ENCODE results near the gene SLC30A2. TPM values are rescaled to one million over a fixed set of nuclear protein-coding genes. Genes with fewer than 3 reads are reported as not detected.

Gene SLC30A2
- total and polyA plus RNA-seq, 9 of the 15 experiments (the other 6 are each of a cell fraction or from before 2014, with no cell fraction given): 0.01 to 0.18 (median 0.06) TPM; not detected in 3

DNA sequence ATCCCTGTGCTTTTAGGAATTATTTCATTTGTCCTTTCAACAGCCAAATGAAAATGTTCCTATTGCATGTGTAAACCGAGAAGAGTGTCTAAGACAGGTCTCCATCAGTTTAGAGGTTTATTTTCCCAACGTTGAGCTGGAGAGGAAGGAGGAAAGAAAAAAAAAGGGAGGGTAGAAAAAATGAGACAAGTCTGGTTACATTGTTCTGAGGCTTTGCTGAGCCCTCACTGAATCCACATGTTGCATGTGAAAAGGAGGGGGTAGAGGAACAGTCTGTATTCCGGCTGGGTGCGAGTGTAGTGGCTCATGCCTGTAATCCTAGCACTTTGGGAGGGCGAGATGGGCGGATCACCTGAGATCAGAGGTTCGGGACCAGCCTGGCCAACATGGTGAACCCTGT lies 46.5 kb upstream of the SLC30A2 start (continued):
- TF ChIP-seq, protein P1, sequence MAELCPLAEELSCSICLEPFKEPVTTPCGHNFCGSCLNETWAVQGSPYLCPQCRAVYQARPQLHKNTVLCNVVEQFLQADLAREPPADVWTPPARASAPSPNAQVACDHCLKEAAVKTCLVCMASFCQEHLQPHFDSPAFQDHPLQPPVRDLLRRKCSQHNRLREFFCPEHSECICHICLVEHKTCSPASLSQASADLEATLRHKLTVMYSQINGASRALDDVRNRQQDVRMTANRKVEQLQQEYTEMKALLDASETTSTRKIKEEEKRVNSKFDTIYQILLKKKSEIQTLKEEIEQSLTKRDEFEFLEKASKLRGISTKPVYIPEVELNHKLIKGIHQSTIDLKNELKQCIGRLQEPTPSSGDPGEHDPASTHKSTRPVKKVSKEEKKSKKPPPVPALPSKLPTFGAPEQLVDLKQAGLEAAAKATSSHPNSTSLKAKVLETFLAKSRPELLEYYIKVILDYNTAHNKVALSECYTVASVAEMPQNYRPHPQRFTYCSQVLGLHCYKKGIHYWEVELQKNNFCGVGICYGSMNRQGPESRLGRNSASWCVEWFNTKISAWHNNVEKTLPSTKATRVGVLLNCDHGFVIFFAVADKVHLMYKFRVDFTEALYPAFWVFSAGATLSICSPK (IDR thresholded peaks at IDR 0.05; ENCODE audit: borderline replicate concordance): no peak
- no peak for TF ChIP-seq RNF2 (IDR thresholded peaks at IDR 0.05)
- TF ChIP-seq LCOR (CRISPR knock-in tag; IDR thresholded peaks at IDR 0.05): no peak
- TF ChIP-seq IFI16 (CRISPR knock-in tag; IDR thresholded peaks at IDR 0.05): no peak
- TF ChIP-seq, protein P2, sequence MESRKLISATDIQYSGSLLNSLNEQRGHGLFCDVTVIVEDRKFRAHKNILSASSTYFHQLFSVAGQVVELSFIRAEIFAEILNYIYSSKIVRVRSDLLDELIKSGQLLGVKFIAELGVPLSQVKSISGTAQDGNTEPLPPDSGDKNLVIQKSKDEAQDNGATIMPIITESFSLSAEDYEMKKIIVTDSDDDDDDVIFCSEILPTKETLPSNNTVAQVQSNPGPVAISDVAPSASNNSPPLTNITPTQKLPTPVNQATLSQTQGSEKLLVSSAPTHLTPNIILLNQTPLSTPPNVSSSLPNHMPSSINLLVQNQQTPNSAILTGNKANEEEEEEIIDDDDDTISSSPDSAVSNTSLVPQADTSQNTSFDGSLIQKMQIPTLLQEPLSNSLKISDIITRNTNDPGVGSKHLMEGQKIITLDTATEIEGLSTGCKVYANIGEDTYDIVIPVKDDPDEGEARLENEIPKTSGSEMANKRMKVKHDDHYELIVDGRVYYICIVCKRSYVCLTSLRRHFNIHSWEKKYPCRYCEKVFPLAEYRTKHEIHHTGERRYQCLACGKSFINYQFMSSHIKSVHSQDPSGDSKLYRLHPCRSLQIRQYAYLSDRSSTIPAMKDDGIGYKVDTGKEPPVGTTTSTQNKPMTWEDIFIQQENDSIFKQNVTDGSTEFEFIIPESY (CRISPR knock-in tag; IDR thresholded peaks at IDR 0.05): no peak
- TF ChIP-seq NUFIP1 (IDR thresholded peaks at IDR 0.05; ENCODE audit: partially characterized antibody): no peak

DNA sequence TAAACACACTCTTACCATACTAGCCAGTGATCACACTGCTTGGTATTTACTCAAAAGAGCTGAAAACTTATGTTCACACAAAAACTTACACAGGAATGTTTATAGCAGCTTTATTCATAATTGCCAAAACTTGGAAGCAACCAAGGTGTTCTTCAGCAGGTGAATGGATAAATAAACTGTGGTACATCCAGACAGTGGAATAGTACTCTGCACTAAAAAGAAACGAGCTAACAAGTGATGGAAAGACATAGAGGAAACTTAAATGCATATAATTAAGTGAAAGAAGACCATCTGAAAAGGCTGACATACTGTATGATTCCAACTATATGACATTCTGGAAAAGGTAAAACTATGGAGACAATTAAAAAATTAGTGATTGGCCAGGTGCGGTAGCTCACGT lies 45.0 kb upstream of the SLC30A2 start:
- H3K9me3 ChIP-seq (replicated peaks; ENCODE audit: control insufficient read depth, insufficient read depth, low read depth, low read length): no peaks in the 10 kb centered on the region
- 0 out of 2 replicates have a peak overlapping the region, but pooled peaks have one; percentile 38 for H2AFZ ChIP-seq (ENCODE audit: low read depth, low read length)
- TF ChIP-seq, protein P3, sequence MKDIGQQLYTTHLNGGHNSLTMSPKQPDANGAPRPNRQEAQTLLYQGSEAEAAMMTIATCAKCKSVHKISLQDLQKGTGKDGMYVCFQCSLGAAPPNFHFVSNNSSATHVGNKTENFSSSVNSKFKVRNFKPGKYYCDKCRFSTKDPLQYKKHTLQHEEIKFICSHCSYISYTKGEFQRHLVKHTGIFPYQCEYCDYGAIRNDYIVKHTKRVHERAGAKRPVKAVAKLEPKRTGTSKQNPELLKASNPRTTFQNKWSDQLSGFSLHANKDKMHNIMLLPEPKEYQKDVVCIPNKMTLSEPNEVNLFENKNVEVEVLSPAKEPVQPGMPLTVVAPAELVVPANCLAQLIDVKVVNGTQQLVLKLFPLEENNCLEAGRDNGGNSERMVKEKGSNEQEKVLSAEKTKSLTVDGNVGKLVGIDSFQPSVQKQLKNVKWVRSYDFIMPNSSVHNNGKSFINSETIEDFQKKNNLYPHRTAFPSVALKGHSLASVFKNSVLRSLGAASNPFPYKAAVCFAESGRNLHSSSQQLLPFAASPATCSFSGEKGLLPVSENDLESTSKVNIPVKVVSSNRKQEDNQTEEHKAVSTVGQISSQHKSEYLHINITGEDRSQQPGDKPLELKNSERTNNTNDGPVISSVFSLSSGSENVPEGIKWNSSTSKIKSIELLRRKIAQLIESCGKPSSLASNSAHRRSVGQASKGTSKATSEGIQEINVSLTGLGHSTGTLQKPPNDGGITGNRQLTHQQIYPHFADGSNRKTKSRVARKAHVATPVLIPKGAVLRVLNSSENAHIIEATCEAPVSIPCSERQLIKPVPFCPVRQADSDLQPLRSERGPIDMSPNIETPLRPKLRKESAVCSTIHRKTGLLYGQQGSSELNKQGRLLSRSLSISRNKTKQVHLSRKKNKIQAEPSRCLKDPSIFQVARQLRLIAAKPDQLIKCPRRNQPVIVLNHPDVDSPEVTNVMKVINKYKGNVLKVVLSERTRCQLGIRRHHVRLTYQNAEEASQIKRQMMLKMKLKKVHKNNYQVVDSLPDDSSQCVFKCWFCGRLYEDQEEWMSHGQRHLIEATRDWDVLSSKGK (CRISPR knock-in tag; IDR thresholded peaks at IDR 0.05): no peak
- peak; percentile 12 for TF ChIP-seq RBM25 (IDR thresholded peaks at IDR 0.05; ENCODE audit: low read depth, low read length, severe bottlenecking)
- no TSS peak for BruUV-seq (replicated peaks)
- H3K27ac ChIP-seq (ENCODE audit: extremely low read depth, low read depth, low read length): no peak overlapping the region
- peaks cover 20 to 35% of the 10 kb centered on the region in 2 experiments for H3K4me1 ChIP-seq (replicated peaks in 1 of 2; ENCODE audit: control insufficient read depth in 2 of 2, insufficient read depth in 2 of 2, low read length in 2 of 2)
- 71% methylated on average over 3 of the region's 3 CpGs for WGBS (ENCODE audit: insufficient coverage, low coverage, missing lambda C conversion rate)
- no peak for ATAC-seq
- no peak for FAIRE-seq
- DNase-seq (ENCODE audit: extremely low read depth in 1 of 4, low spot score in 3 of 4): no peak
- intact Hi-C loops (cut with micrococcal nuclease) (no loop called here), in situ Hi-C loops (cut with MboI) (no loop called here)
- POLR2A ChIA-PET: no interaction called here
- H3K4me3 ChIP-seq: no peak overlapping the region
- no peak overlapping the region for H3K4me2 ChIP-seq (ENCODE audit: insufficient read depth, low read length)
- H3K79me2 ChIP-seq (ENCODE audit: control insufficient read depth, insufficient read depth, low read length): no peaks in the 10 kb centered on the region
- CTCF ChIA-PET (ENCODE audit: low intra/inter-chr PET ratio): no interaction called here
- H4K20me1 ChIP-seq (replicated peaks; ENCODE audit: control insufficient read depth, insufficient read depth, low read length): no peaks in the 10 kb centered on the region
- H3K36me3 ChIP-seq (ENCODE audit: control insufficient read depth, insufficient read depth, low read length): no peaks in the 10 kb centered on the region
- no peaks in the 10 kb centered on the region for H3K9me1 ChIP-seq (ENCODE audit: control insufficient read depth, insufficient read depth, low read length)
- H3K9ac ChIP-seq (ENCODE audit: insufficient read depth in 1 of 2, low read depth in 2 of 2, low read length in 2 of 2): no peak overlapping the region
- H3K27me3 ChIP-seq (ENCODE audit: control insufficient read depth in 2 of 2, insufficient read depth in 2 of 2, low read length in 2 of 2): no peaks in the 10 kb centered on the region
